HG03097 (cell line): Measurements from ENCODE around the gene TBXAS1.

Experiments
- ATAC-seq: cut with Tn5 transposase; IDR thresholded peaks from one replicate; pipeline ENCODE4 v1.9.1; 2021; ENCODE audit not compliant: unreplicated experiment, low FRiP score

TBXAS1 gene

DNA sequence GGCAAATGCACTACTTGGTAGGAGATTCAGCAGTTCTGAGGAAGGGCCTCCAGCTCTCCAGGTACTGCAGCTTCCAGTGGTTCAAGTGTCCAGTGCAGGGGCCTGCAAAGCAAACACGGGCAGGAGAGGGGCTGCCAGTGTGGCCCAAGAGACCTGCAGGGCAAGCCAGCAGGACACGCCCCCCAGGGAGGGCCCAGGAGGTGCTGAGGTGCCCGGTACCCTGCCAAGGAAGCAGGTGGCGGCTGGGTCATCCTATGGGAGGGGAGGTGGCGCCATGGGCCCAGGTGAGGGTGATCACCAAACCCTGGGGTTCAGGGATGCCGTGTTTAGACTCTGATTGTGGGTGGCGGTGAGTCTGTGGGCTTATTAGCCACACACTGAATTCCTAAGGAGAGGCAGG lies 188.0 kb downstream of the TBXAS1 start:
- ATAC-seq, result no peak

DNA sequence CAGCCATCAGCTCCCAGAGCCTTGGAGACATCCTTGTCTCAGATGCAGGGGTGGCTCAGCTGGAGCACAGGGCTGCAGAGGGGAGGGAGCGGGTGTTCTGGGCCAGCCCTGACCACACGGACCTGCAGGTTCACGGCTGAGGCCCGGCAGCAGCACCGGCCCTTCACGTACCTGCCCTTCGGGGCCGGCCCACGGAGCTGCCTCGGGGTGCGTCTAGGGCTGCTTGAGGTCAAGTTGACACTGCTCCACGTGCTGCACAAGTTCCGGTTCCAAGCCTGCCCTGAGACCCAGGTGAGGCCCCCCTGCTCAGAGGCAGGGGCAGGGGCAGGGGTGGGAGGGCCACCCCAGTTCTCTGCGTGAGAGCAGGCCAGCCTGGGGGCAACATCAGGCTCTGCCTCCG lies 188.5 kb downstream of the TBXAS1 start:
- ATAC-seq, result no peak

DNA sequence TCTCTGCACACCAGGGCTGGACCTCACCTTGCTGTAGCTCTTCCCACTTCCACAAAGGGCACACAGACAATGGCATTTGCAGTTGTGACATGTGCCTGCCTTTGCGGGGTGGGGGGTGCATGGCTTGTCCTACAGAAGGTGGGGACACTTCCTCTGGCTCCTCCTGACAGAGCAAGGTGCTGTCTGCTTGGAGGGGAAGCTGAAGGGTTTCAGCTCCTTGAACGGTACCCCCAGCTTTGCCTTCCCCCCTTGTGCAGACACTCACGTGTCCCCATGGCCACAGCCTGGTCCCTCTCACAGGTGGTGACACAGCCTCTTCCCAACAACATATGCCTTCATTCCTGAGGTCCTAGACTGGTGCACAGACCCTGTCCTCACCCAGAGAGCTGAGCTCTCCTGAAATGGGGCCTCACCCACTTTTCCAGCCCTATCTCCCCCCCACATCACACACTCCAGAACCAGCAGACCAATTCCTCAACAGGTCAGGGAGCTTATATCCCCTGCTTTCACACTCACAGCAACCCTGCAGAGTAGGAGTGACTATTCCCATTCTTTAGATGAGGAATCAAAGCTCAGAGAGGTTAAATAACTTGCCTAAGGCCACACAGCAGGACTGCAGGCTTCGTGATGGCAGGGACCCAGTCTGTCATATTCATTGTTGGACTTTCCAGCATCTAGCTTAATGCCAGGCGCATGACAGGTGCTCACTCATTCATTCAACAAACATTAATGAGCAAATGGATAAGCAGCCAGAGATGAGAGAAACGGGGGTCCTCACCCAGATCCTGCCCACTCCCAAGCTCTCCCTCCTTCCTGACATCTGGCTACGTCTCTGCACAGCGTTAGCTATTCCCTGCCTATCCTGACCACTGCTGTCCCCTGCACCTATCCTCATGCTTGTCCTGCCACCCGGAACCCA lies 189.3 kb downstream of the TBXAS1 start:
- no peak for ATAC-seq

DNA sequence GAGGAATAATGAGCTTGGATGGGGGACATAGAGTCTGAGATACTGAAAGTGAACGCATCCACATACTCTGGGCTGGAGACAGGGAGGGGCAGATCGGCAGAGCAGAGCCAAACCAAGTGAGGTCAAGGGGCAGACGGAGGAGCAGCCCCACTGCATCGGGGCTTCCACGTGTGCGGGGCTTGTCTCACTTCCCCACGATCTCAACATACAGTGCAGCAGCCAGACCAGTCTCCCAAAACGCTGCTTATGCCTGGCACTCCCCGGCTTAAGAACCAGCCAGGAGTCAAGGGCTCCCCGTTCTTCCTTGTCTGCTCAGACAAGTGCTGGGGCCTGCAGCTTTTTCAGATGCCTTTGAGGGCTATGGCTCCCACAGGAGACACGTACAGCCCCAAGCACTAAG lies 190.1 kb downstream of the TBXAS1 start:
- no peak for ATAC-seq

DNA sequence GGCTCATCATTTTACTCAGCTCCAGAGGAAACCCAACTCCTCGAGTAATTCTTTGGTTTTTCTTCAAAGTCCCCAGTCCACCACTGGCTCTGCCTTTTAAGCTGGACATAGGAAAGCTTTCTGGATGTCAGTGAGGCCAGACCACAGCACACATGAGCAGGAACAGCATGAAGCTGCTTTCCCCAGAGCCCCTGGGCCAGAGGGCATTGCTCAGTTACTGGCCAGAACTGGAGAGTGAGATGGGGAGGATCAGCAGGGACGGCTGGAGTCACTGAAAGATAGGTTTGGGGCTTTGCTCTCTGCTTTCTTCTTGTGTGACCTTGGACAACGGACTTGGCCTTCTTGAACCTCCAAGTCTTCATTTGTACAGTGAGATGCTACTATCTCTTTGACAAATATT lies 190.5 kb downstream of the TBXAS1 start:
- no peak for ATAC-seq

DNA sequence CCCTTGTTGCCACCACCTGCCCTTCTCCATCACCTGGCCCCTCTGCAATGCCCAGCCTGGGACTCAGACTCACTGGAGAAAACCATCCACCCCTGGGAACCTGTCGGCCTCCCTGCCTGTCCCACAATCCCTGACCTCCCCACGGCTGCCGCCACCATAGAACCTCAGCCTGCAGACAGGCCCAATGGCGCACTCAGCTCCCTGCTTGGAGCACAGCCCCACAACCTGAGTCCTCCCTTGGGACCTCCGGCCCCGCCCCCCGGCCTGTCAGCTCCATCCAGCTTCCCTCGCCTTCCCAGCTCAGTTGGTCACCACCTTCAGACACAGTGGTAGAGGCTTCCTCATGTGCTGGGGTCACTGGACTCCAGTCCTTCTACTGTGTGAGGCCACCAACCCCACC lies 192.5 kb downstream of the TBXAS1 start:
- ATAC-seq, result no peak

DNA sequence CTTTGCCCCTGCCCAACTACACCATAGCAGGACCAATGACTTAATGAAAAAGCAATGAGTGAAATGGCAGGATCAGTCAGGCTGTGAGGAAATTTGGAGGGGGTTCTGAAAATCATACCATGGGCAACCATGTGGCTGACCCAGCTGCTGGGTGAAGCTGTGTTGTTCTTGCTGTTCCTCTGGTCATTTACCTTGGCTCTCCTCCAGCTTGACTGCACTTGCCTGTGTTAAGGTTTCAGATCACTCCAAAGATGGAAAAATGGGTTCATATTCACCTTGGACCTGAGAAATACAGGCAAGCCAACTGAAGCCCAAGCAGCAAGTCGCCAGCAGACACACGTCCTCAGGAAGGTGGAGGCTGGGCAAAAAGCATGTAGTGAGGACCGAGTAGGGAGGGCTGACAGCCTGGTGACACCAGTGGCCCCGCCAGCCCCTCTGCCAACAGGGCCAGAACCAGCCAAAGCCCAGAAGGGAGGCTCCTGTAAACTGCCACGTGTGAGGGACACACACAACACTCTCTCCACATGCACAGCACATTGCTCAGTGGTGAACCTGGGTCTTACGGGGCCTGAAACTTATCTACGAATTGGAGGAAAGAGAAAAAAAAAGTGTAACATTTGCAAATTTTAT lies 193.6 kb downstream of the TBXAS1 start:
- ATAC-seq, result no peak

DNA sequence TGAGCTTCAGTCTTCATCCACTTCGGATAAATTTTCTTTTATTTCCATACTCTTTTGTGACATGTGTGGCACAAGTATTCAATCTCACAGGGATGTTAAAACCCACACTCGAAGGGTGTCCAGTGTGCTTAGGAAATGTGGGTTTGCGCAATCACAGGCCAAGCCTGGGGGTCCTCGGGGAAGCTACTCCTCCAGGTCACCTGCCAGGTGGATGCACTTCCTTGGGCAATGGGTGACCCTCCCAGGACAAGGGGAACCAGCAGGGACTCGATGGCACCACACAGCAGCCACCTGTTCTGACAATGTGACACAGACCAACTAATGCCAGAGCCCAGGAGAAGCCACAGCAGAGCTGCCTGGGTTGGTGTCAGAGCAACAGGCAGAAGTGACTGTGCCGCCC lies 194.7 kb downstream of the TBXAS1 start:
- no peak for ATAC-seq

DNA sequence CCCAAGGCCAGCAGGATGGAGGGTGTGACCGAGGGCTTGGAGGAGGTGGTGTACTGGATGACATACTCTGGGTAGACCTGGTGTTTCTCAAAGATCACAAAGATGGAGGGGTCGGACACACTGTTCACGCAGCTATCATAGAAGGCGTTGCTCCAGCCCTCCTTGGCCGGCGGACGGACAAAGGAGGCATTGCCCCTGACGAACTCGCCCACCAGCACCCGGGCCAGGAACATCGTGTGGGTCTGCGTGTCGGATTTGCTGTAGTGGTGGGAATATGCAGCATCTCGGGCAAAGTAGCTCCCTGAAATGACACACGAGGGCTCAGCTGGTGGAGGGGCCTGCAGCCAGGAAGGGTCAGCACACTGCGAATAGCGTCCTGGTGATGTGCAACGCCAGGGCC lies 195.5 kb downstream of the TBXAS1 start:
- no peak for ATAC-seq

DNA sequence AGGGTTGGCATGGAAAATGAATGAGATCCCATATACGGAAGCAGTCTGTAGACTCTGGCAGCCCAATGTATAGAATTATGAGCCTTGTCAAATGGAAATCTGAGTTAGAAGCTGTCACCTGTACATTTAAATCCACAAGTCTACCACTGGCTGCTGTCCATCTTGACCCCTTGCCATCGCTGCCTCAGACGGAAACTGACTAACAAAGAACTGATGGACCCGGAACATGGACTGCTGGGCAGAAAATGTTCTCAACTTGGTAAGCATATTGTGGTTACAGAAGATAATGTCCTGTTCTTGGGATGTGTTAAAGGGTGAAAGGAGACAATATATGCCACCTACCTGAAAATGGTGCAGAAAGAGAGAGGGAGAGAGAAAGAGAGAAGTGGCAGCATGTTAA lies 196.2 kb downstream of the TBXAS1 start:
- ATAC-seq, result no peak

DNA sequence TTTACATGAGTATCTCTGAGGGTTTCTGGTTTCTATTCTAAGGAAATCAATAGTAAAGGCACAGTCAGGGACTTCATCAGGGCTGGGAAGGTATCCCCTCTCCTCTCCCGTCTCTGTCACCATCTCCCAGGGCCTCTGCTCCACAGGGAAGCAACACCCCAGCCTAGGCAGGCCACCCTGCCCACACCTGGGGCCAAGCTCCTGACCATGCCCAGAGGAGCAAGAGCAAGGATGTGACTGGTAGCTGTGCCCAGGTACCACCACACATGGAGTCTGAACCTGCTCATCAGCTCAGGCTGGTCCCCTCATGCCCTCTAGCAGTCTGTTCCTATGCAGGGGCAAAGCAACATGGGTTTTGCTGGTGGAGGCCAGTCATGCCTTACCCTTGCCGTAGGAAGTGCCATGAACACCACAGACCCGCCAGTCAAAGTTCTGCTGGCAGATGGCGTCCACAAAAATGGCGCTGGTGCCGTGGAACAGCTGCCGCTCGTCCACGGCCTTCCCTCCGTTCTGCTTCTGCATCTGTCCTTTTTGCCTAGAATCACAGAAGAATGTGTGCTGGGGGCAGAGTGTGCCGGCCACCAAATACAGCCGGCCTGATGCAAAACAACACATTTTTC lies 196.9 kb downstream of the TBXAS1 start:
- no peak for ATAC-seq

DNA sequence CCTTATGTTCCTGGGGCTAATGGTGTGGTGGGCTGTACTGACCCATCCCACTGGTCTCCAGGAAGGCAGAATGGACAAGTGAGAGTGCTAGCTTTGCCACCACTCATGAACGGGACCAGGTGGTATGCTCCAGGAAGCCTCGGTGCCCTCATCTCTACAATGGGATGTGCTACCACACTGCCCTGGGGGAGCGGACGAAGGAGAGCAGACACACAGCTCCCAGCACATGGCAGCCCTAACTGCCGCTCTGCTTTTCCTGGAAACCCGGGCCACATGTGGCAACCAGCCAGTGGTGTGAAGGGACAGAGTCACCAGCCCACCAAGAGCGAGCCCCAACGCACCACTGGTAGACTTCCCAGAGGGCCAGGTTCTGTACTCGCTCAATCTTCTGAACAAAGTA lies 197.9 kb downstream of the TBXAS1 start:
- no peak for ATAC-seq

DNA sequence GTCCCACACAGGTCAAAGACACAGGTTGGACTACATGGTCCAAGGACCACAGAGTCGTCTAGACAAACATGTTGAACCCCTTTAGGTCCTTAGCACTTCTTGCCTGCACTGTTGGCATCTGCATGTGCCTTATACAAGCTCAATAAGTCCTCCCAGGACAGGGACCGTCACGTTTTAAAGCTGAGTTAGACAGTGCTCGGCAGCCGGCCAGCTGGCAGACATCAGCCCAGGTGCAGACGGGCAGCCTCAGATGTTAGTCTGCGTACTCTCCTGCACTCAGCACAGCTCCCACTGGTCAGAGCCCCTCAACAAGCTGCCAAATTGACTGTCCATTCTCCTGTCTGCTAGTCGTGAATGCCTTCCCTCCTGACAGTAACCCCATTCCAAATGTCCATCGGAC lies 198.8 kb downstream of the TBXAS1 start:
- ATAC-seq, result no peak

DNA sequence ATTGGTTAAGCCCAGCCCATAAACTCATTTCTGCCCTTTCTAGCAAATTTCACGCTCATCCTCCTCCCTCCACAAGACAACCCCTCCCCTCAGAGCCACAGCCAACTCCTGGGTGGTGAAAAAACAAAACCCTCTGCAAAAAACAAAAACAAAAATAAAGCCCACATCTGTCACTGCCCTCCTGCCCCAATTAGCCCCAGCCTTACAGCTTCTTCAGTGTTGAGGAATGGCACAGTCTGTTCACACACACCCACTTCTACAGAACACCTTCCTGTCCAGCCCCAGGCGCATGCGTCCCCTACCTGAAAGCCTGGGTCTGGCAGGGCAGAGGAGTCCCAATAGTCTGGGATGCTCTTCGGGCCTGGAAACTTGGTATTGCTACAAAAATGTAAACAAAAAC lies 199.2 kb downstream of the TBXAS1 start:
- no peak for ATAC-seq

DNA sequence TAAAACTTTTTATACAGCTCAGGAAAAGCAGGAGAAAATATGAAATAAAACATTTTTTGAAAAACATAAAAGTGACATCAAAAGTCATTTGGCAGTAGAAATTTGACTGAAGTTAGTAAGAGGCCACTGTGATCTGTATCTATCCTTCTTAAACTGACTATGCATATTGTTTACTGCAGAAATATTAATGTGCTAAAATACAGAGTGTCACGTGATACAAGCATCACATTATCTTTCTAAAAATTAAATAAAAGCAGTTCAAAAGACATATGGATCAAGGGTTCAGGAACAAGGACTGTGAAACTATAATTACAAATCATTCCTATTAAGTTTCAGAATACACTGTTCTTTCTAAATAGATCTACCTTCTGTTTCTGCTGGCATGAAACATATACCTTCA lies 200.0 kb downstream of the TBXAS1 start:
- ATAC-seq, result no peak

DNA sequence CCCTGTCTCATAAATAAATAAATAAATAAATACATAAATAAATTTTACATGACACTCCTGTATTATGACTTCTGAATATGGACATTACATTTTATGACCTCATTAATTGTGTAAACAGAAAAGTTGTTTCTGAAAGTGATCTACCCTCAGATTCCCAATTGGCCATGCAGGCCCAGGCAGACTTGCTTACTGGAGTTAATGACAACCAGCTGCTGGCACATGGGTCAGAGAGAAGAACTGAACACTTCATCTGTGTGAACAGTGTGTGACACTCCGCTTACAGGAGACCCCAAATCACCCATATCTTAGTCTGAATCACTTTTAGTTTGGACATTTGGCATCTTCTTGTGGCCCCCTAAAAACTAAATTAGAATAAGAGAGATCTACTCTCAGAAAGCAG lies 202.3 kb downstream of the TBXAS1 start:
- ATAC-seq, result no peak

DNA sequence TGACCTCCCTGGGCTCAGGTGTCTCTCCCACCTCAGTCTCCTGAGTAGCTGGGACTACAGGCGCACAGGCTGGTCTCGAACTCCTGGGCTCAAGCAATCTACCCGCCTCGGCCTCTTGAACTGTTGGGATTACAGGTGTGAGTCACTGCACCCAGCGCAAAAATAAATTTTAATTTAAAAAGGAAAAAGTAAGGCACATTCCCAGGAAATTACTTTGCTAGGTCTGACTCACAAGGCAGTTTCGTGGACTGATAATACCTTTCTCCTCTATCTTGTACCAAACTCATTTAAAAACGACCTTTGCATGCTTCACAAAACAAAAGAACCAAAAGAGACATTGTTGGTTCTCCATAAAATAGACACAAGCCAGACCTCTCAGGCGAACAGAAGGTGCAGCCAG lies 204.0 kb downstream of the TBXAS1 start:
- no peak for ATAC-seq

DNA sequence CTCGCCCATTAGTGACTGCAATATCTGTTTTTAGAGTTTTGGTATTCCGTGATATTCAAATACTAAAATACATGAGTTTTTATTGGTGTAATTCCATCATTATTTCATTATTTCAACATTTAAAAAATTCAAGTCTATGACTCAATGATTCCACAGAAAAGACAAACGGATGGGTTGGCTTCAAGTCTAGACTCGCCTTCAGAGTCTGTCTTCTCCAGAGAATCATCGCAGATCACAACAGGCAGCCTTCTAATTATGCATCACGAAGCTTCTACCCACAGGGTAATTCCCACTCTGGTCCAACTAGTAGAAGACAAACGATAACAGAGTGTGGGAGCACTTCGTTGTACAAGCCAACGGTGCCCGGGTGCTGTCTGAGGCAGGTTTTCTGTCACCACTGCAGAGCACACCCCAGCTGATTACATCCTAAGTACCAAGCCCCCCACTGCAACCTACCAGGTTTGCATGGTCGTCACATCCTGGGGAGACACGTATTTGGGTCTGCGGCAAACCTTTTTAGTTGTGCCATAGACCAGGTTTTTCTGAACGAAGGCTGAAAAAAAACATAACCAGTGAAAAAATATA lies 204.8 kb downstream of the TBXAS1 start:
- no peak for ATAC-seq

DNA sequence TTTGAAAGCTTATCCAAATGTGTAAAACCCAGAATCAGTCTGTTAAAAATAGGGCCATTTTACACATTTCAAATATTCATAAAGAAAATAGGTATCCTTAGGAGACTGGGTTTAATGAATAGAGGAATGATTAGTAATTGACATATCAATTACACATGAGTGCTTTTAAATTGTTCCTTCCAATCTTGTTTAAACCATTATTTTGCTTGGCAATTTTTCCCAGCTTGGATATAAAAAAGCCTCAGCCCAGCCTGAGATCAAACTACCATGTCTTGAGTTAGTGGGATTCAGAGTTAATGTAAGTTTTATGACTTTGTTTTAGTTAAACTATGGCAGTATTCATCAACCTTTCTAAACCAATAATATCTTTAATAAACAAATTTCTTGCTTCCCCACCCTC lies 205.4 kb downstream of the TBXAS1 start:
- no peak for ATAC-seq

DNA sequence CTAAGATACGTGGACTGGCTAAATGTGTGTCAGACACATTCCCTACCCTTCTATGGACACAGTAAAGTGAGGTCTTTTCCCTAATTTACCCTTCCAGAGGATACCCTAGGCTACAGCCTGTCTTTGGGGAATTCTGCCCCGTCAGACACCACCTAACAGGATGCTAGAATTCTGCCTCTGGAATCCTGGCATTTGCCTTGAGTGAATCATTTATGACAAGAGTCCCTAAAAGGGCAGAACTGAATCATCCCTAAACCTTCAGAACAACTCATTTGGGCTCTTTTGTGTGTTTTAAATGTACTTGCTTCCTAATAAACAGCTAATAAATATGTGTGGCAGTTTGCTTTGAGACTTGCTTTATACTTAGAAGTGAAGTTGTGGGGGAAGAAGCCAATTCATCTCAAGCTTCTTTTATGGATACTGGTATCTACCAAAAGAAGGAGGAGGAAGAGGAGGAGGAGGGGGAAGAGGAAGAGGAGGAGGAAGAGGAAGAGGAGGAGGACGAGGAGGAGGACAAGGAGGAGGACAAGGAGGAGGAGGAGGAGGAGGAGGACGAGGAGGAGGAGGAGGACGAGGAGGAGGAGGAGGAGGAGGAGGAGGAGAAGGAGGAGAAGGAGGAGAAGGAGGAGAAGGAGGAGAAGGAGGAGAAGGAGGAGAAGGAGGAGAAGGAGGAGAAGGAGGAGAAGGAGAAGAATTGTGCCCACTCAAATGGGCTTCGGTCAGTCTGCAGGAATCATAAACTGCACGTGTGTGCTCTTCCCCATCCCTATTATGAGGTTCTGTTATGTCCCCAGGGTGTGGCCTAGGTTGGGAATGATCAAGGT lies 206.5 kb downstream of the TBXAS1 start:
- ATAC-seq, result no peak
